Effector memory CD8-positive, alpha-beta T cell (primary cell): Measurements from ENCODE around the gene VPS35L.
"Not testable (repeated sequence)": the region's sequence is repeated elsewhere in the genome, so short reads cannot be mapped to it uniquely, and the experiment has no call there.

Experiments used
- ATAC-seq: fragments of 150-1000 bp; cut with Tn5 transposase; replicated peaks from 2 replicates; pipeline ENCODE4 v1.10.0; 2021; ENCODE audit warnings: mild to moderate bottlenecking, moderate library complexity
- DNase-seq, 3 experiments: peaks; one replicate each; pipeline ENCODE4 v3.0.0; 2021
- H3K27ac Mint-ChIP-seq, 2 donors: one replicate each; pipeline ENCODE4 v1.8.0; 2022; ENCODE audit warnings: mild to moderate bottlenecking in 2 of 2, mixed read lengths in 2 of 2, moderate library complexity in 2 of 2
- H3K27me3 Mint-ChIP-seq, 2 donors: one replicate each; pipeline ENCODE4 v1.8.0; 2022; ENCODE audit warnings: mixed read lengths in 2 of 2
- H3K36me3 Mint-ChIP-seq: one replicate; pipeline ENCODE4 v1.8.0; 2022; ENCODE audit warnings: mild to moderate bottlenecking, moderate library complexity, mixed read lengths; ENCODE audit not compliant: insufficient read depth
- H3K4me1 Mint-ChIP-seq, 2 donors: one replicate each; pipeline ENCODE4 v1.8.0; 2022; ENCODE audit warnings: low read depth in 2 of 2, mixed read lengths in 2 of 2
- H3K4me3 Mint-ChIP-seq, 2 donors: one replicate each; pipeline ENCODE4 v1.8.0; 2022; ENCODE audit warnings: mild to moderate bottlenecking in 2 of 2, mixed read lengths in 2 of 2, moderate library complexity in 2 of 2
- H3K9me3 Mint-ChIP-seq, 2 donors: one replicate each; pipeline ENCODE4 v1.8.0; 2022; ENCODE audit warnings: mixed read lengths in 2 of 2

Gene VPS35L

DNA sequence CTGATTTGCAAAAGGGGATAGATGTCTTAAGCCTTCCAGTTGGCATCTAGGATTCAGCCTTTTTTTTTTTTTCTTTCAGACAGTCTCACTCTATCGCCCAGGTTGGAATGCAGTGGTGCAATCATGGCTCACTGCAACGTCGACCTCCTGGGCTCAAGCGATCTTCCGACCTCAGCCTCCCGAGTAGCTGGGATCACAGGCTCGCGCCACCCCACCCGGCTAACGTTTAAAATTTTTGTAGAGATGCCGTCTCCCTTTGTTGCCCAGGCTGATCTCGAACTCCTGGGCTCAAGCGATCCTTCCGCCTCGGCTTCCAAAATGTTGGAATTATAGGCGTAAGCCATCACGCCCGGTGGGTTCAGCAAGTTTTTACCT is 32.3 kb upstream of the VPS35L start:
- ATAC-seq (no peak), DNase-seq (no peak)
- Mint-ChIP-seq H3K36me3 (peaks cover 14% of the 10 kb centered on the region), H3K27me3 (no peaks in the 10 kb centered on the region), H3K9me3 (no peaks in the 10 kb centered on the region), H3K27ac (peak overlapping the region in 1 of 2 donors; percentile 90), H3K4me3 (peak overlapping the region in 1 of 2 donors; percentile 94), H3K4me1 (peaks cover 40 to 46% of the 10 kb centered on the region in 2 donors)

DNA sequence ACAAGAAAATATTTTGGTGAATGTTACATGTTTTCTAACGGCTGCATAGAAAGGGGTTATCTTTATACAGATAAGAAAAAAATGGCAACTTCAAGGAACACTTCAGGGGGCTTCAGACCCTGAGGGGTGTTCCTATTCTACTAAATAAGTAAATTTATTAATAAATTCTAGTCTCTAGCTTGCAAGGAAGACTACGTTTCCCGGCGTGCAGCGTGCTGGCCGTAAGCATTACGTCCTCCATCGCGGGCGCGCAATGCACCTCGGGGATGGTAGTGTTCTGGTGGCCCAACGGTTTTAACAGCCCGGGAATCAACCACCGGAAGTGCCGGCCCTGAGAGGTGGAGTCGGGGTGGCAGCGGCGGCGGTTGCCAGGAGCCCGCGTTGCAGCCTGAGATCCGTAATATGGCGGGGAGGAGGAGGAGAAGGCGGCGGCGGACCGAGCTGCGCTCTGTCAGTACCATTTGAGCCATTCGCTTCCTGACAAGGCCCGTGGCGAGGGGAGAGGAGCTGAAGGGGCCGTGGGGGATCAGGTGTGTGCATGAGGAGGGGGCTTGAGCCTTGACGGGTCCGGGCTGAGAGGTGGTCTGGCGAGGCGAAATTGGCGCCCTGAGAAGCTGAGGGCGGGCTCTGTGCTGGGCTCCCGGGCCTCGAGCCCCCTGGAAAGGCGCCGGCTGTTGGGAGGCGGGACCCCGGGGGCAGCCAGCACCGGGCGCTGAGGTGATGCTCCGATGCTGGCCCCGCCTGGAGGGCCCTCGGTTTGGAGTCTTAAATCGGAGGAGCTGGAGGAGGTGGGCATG is 31.7 kb upstream of the VPS35L start, which contains the start of gene CCP110:
TSS of gene CCP110 (plus strand) at position 384 of the 797 bp plus-strand sequence. CDS start 3,940 bp downstream, outside the sequence.
- Mint-ChIP-seq H3K27ac (peak within 1 kb of the TSS; percentile 90 to 95), H3K4me3 (peak within 1 kb of the TSS; percentile 85 to 94), H3K4me1 (peaks cover 37 to 43% of the 10 kb centered on the region in 2 donors), H3K27me3 (no peaks in the 10 kb centered on the region), H3K9me3 (no peaks in the 10 kb centered on the region), H3K36me3 (peaks cover 17% of the 10 kb centered on the region)
- ATAC-seq (peak; percentile 86), DNase-seq (peak; percentile 91 to 92 (median 92))

DNA sequence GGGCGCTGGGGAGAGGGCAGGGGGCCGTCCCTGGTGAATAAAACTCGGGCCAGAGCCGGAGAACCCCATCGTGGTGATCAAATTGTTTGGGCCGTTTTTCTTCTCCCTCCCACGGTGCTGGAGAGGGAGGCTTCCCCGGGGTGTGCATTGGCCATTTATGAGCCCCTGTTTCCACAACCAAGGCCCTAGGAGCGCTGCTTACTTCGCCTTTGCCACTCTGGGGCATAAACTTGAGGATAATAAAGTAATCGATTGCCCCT is 31.2 kb upstream of the VPS35L start:
- H3K9me3 Mint-ChIP-seq: no peaks in the 10 kb centered on the region
- no peak for DNase-seq
- H3K36me3 Mint-ChIP-seq: peaks cover 18% of the 10 kb centered on the region
- H3K27me3 Mint-ChIP-seq: no peaks in the 10 kb centered on the region
- H3K4me1 Mint-ChIP-seq: peaks cover 36 to 41% of the 10 kb centered on the region in 2 donors
- no peak for ATAC-seq
- peak overlapping the region; percentile 85 to 94 for H3K4me3 Mint-ChIP-seq
- H3K27ac Mint-ChIP-seq: peak overlapping the region; percentile 90 to 95

DNA sequence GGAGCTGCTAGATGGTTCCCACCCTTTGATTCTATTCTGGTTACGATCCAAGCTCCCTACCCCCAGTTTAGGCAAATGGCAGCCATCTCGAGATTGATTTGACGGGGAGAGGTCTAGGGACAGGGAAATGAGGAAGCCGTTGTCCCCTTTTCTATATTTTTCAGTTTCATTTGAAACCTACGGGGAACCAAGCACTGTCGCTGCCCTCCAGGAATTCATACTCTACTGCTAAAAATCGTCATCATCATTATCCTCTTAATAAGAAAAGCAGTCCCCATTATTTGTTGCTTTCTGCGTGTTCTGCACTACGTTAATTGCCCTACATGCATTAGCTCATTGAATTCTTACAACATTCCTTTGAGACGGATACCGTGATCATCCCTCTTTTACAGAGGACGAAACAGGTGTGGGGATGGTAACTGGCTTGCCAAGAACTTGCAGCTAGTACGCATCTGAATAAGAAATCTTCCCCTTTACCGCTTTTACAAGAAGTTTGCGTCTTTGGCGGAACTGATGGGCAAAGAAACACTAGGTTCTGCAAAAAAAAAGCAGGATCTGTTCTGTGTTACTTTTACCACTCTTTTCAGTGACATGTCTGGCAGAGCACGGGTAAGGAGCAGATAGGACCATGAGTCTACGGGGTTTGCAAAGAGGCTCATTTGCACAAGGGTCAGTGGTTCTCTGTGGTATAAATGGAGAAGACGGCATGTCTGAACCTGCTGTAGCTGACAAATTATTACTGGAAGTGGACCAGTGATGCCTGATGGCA is 30.7 kb upstream of the VPS35L start:
- ATAC-seq: no peak
- H3K36me3 Mint-ChIP-seq: peaks cover 20% of the 10 kb centered on the region
- H3K9me3 Mint-ChIP-seq: no peaks in the 10 kb centered on the region
- no peak for DNase-seq
- H3K27me3 Mint-ChIP-seq: no peaks in the 10 kb centered on the region
- peak overlapping the region; percentile 85 to 94 for H3K4me3 Mint-ChIP-seq
- H3K27ac Mint-ChIP-seq: peak overlapping the region; percentile 90 to 95
- H3K4me1 Mint-ChIP-seq: peaks cover 36 to 41% of the 10 kb centered on the region in 2 donors

DNA sequence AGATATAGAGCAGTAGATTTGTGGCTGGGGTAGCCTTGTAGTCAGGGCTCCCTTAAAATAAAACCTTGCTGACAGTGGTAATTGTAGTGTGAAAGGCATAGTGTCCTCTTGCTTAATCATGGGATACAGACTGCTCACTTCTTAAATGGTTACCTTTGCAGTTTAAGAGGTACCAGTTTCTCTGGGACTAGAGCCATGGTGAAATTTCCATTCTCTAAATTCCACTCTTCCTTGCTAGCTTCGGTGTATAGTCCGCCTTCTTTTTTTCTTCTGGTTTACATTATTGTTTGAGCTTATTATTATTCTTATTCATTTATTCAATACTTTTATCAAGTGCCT is 30.1 kb upstream of the VPS35L start:
- peaks cover 23% of the 10 kb centered on the region for H3K36me3 Mint-ChIP-seq
- no peaks in the 10 kb centered on the region for H3K27me3 Mint-ChIP-seq
- DNase-seq: no peak
- H3K4me1 Mint-ChIP-seq: peaks cover 31 to 41% of the 10 kb centered on the region in 2 donors
- no peak overlapping the region for H3K27ac Mint-ChIP-seq
- no peak for ATAC-seq
- no peaks in the 10 kb centered on the region for H3K9me3 Mint-ChIP-seq
- H3K4me3 Mint-ChIP-seq: peak overlapping the region; percentile 85 to 94

DNA sequence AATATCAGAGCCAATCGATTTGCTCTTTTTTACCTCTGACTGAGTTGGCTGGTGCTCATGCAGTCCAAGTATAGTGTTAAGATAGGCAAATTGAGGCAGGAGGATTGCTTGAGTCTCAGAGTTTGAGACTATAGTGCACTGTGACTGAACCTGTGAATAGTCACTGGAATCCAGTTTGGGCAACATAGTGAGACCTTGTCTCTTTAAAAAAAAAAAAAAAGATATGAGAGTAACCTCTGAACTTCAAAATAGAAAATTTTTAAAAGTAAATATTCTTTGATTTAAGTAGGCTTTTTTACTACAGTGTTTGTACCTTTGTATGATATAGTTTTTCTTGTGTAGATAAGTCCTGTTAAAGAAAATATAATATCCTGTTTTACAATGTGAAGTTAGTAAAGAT is 28.3 kb upstream of the VPS35L start:
- no peak overlapping the region for H3K4me3 Mint-ChIP-seq
- H3K9me3 Mint-ChIP-seq: no peaks in the 10 kb centered on the region
- H3K27me3 Mint-ChIP-seq: no peaks in the 10 kb centered on the region
- peaks cover 23% of the 10 kb centered on the region for H3K36me3 Mint-ChIP-seq
- DNase-seq (no peak), ATAC-seq (no peak)
- peaks cover 15 to 26% of the 10 kb centered on the region in 2 donors for H3K4me1 Mint-ChIP-seq
- no peak overlapping the region for H3K27ac Mint-ChIP-seq

DNA sequence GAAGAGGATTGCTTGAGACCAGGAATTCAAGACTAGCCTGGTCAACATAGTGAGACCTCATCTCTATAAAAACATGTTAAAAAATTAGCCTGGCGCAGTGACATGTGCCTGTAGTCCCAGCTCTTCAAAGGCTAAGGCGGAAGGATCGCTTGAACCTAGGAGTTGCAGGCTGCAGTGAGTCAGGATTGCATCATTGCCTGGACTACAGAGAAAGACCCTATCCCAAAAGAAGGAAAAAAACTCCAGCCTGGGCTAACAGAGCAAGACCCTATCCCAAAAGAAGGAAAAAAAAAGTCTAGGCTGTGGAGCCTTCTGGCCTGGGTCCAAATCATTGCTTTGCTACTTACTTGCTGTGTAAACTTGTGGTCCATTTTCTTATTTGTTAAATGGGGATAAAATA is 26.8 kb upstream of the VPS35L start:
- Mint-ChIP-seq H3K27ac (no peak overlapping the region), H3K36me3 (peaks cover 21% of the 10 kb centered on the region), H3K4me1 (peaks cover 11 to 24% of the 10 kb centered on the region in 2 donors), H3K27me3 (no peaks in the 10 kb centered on the region), H3K4me3 (no peak overlapping the region), H3K9me3 (no peaks in the 10 kb centered on the region)
- no peak for DNase-seq
- ATAC-seq: no peak

DNA sequence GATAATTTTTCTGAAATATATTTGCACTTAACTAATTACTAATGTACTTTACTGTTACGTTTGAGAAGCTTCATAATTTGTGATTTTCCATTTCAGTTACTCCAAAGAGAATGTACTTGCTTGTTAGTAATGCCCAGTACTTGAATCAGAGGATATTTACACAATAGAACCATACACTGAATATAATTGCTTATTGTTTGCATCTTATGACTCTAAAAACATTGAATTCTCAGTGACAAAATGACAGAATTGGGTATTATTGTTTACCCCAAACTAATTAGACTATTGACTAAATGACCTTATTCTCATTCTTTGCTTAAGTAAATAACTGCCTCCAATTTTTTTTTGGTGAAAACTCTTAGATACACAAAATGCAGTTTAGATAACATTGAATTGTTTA is 22.9 kb upstream of the VPS35L start:
- Mint-ChIP-seq H3K27me3 (no peaks in the 10 kb centered on the region), H3K4me1 (peaks cover 0 to 9% of the 10 kb centered on the region in 2 donors), H3K4me3 (no peak overlapping the region), H3K27ac (no peak overlapping the region), H3K36me3 (peaks cover 23% of the 10 kb centered on the region), H3K9me3 (no peaks in the 10 kb centered on the region)
- ATAC-seq: no peak
- DNase-seq: no peak

DNA sequence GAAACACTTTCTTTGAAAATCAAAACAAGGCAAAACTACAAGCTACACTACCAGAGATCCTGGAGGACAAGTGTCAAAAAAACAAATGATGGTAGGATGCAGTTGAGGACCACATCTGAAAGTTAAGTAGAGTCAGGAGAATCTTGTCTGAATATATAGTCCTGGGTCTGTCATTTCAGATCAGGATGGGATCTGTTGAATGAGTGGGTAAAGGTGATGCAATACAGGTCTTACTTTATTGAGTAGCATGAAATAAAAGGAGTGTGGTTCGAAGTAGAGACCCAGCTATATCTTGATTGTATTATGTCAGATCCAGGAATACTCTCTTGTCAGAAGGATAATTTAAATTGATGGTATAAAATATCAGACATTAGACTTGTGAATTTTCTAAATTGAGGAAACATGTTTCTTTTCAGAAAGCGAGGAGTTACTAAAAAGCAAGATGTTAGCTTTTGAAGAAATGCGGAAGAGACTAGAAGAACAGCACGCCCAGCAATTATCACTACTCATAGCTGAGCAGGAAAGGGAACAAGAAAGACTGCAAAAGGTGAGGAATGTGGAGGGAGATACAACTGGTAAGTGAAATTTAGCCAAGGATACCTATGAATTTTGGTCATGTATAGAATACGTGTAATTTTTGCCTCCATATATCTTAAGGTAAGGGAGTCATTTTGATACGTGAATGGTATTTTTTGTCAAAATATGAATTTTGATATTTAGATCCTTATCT is 15.1 kb upstream of the VPS35L start:
- peaks cover 26% of the 10 kb centered on the region for H3K36me3 Mint-ChIP-seq
- DNase-seq: no peak
- no peak overlapping the region for H3K27ac Mint-ChIP-seq
- no peak overlapping the region for H3K4me3 Mint-ChIP-seq
- no peaks in the 10 kb centered on the region for H3K9me3 Mint-ChIP-seq
- H3K27me3 Mint-ChIP-seq: no peaks in the 10 kb centered on the region
- ATAC-seq: no peak
- H3K4me1 Mint-ChIP-seq: no peaks in the 10 kb centered on the region

DNA sequence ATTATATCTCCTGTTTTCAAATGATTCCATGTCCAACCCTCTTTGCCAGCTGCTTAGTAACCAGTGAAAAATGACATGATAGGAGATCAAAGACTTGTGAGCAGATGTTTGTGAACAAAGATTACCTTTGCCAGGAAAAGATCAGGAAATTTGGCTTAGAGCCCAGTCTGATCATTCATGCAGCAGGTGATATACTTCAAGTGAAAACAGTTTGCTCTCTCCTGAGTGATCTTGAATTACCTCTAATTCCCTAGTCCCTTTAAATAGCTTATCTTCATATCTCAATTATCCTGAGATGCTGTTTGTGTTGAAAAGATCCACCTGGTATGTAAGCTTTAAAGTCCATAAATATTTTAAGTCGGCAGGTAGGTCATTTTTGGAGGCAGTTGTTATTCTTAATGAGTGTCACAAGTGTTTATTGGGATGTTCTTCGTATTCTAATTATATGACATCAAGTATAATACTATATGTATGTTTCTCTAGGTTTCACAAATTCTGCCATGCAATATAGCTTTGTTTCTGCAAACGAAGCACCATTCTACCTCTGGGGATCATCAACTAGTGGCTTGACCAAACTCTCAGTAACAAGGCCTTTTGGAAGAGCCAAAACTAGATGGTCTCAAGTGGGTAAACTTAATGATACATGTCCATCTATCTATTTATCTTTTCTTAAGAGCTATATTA is 13.2 kb upstream of the VPS35L start:
- DNase-seq: no peak
- no peaks in the 10 kb centered on the region for H3K27me3 Mint-ChIP-seq
- no peaks in the 10 kb centered on the region for H3K9me3 Mint-ChIP-seq
- H3K36me3 Mint-ChIP-seq: peaks cover 26% of the 10 kb centered on the region
- no peak for ATAC-seq
- no peaks in the 10 kb centered on the region for H3K4me1 Mint-ChIP-seq
- no peak overlapping the region for H3K4me3 Mint-ChIP-seq
- H3K27ac Mint-ChIP-seq: no peak overlapping the region

DNA sequence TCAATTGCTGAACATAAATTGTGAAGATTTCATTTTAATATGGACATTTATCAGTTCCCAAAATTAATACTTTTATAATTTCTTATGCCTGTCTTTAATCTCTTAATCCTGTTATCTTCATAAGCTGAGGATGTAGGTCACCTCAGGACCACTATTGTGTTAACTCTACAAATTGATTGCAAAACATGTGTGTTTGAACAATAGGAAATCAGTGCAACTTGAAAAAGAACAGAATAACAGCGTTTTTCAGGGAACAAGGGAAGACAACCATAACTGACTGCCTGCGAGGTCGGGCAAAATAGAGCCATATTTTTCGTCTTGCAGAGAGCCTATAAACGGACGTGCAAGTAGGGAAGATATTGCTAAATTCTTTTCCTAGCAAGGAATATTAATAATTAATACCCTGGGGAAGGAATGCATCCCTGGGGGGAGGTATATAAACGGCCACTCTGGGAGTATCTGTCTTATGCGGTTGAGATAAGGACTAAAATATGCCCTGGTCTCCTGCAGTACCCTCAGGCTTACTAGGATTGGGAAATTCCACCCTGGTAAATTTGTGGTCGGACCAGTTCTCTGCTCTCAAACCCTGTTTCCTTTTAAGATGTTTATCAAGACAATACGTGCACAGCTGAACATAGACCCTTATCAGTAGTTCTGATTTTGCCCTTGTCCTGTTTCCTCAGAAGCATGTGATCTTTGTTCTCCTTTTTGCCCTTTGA is 12.1 kb upstream of the VPS35L start:
- not testable (repeated sequence) for H3K9me3 Mint-ChIP-seq, H3K4me1 Mint-ChIP-seq, H3K4me3 Mint-ChIP-seq, H3K27me3 Mint-ChIP-seq, DNase-seq, ATAC-seq
- peaks cover 26% of the 10 kb centered on the region for H3K36me3 Mint-ChIP-seq
- peak overlapping the region in 1 of 2 donors; percentile 49 for H3K27ac Mint-ChIP-seq

DNA sequence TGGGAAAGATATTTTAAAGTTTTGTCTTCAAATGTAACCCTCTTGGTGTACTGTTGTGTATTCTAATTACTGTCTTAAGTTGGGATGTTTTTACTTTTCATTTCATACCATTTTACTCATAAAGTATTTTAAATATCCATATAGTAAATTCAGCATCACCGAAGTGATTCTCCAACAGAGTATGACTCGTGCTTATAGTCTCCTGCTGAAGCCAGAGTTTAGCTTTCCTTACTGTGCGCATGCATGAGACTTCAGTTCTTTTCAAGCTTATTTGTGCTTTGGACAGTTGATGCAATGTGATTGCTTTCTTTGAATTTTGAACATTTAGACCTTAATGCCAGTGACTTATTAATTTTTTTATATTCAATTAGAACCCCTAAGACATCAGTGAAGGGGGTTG is 7.4 kb upstream of the VPS35L start:
- H3K9me3 Mint-ChIP-seq: no peaks in the 10 kb centered on the region
- no peaks in the 10 kb centered on the region for H3K4me1 Mint-ChIP-seq
- DNase-seq (no peak), ATAC-seq (no peak)
- no peak overlapping the region for H3K27ac Mint-ChIP-seq
- no peak overlapping the region for H3K4me3 Mint-ChIP-seq
- peaks cover 15% of the 10 kb centered on the region for H3K36me3 Mint-ChIP-seq
- no peaks in the 10 kb centered on the region for H3K27me3 Mint-ChIP-seq

DNA sequence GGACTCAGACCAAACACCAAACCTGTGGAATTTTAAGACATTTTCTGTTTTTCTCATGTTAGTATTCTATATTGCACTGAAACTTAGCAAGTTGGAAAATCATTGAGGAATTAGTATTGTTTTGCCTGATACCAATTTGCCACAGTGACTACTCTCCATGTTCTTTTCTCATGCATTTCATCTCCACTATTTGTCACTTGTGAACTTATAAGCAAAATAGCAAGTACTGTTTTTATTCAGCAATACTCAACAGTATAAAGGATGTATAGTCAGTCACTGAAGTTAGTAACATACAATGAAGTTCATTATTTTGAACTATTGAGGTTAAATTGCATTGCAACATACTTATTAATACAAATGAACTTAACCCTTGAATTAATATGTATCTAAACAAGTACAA is 5.8 kb upstream of the VPS35L start:
- no peak overlapping the region for H3K27ac Mint-ChIP-seq
- H3K27me3 Mint-ChIP-seq: no peaks in the 10 kb centered on the region
- DNase-seq (no peak), ATAC-seq (no peak)
- H3K4me1 Mint-ChIP-seq: peaks cover under 1% of the 10 kb centered on the region in 2 donors
- no peaks in the 10 kb centered on the region for H3K9me3 Mint-ChIP-seq
- no peak overlapping the region for H3K4me3 Mint-ChIP-seq
- peaks cover 10% of the 10 kb centered on the region for H3K36me3 Mint-ChIP-seq
